Osteoblast (primary cell): Measurements from ENCODE around the gene BRD3OS. TPM values are rescaled to one million over a fixed set of nuclear protein-coding genes. Genes with fewer than 3 reads are reported as not detected.

ENCODE experiments used
- DNase-seq: peaks from one replicate; pipeline ENCODE4 v3.0.0; 2011; ENCODE audit warnings: low spot score, mixed read lengths; ENCODE audit not compliant: insufficient read length; ENCODE audit errors: missing footprints
- H2AFZ ChIP-seq: 2 replicates; pipeline ENCODE4 v1.6.0; 2011; ENCODE audit warnings: mild to moderate bottlenecking, low read length
- H3K27ac ChIP-seq: 2 replicates; pipeline ENCODE4 v1.5.1; 2011; ENCODE audit warnings: mild to moderate bottlenecking, low read depth, low read length, moderate library complexity
- H3K27me3 ChIP-seq: 2 replicates; pipeline ENCODE4 v1.6.0; 2012; ENCODE audit warnings: mild to moderate bottlenecking, control low read depth, inconsistent platforms, low read length, moderate library complexity; ENCODE audit not compliant: insufficient read depth
- H3K36me3 ChIP-seq: 2 replicates; pipeline ENCODE4 v1.5.1; 2011; ENCODE audit warnings: mild to moderate bottlenecking, low read length, control low read depth, moderate library complexity; ENCODE audit not compliant: insufficient read depth
- H3K4me1 ChIP-seq: 2 replicates; pipeline ENCODE4 v1.5.1; 2011; ENCODE audit warnings: mild to moderate bottlenecking, low read length, control low read depth, moderate library complexity; ENCODE audit not compliant: insufficient read depth
- H3K4me2 ChIP-seq: 2 replicates; pipeline ENCODE4 v1.6.0; 2011; ENCODE audit warnings: mild to moderate bottlenecking, low read length; ENCODE audit not compliant: insufficient read depth
- H3K4me3 ChIP-seq: fragments of 200-600 bp; sonication (generic); 3 replicates; pipeline ENCODE4 v1.5.1; 2012; ENCODE audit warnings: mild to moderate bottlenecking, low read length, inconsistent platforms; ENCODE audit not compliant: insufficient read depth
- H3K79me2 ChIP-seq: 2 replicates; pipeline ENCODE4 v1.6.0; 2012; ENCODE audit warnings: mild to moderate bottlenecking, low read length, control low read depth, inconsistent platforms; ENCODE audit not compliant: insufficient read depth
- H3K9me3 ChIP-seq: 2 replicates; pipeline ENCODE4 v1.5.1; 2011; ENCODE audit warnings: low read depth, low read length, control low read depth
- H4K20me1 ChIP-seq: 2 replicates; pipeline ENCODE4 v1.6.0; 2012; ENCODE audit warnings: mild to moderate bottlenecking, low read length, control low read depth; ENCODE audit not compliant: insufficient read depth
- CTCF ChIP-seq: IDR thresholded peaks from 2 replicates; pipeline ENCODE4 v1.5.1; 2011; ENCODE audit warnings: mild to moderate bottlenecking, low read depth, low read length, moderate library complexity; ENCODE audit errors: extremely low read depth
- total RNA-seq: library from RNA; depleted of rRNA; stranded (reverse); fragments of >200 nt; gene quantifications from 2 replicates; pipeline ENCODE4 v1.2.3, GENCODE V29; 2012

Gene BRD3OS
- total RNA-seq, 1 donor, result 26.1 TPM

- H3K4me3 ChIP-seq, result no peak overlapping the region
- H3K9me3 ChIP-seq, result no peaks in the 10 kb centered on the region
- H3K4me2 ChIP-seq, result no peak overlapping the region
- H3K36me3 ChIP-seq, result no peaks in the 10 kb centered on the region
- no peaks in the 10 kb centered on the region for H3K27me3 ChIP-seq
- H4K20me1 ChIP-seq, result no peaks in the 10 kb centered on the region
- no peak overlapping the region for H3K27ac ChIP-seq
- no peak for TF ChIP-seq CTCF
- no peak for DNase-seq
- H3K4me1 ChIP-seq, result no peaks in the 10 kb centered on the region
- H3K79me2 ChIP-seq, result no peaks in the 10 kb centered on the region
- no peak overlapping the region for H2AFZ ChIP-seq
Observed at GRCh38 chr9:134014946-134015345, 10.3 kb upstream of the BRD3OS start.

- Histone ChIP-seq H2AFZ (peak overlapping the region; percentile 85), H3K79me2 (peaks cover 3% of the 10 kb centered on the region), H3K27me3 (peaks cover 5% of the 10 kb centered on the region), H3K4me3 (peak overlapping the region; percentile 67), H4K20me1 (peaks cover 3% of the 10 kb centered on the region), H3K4me2 (peak overlapping the region; percentile 82), H3K27ac (no peak overlapping the region), H3K9me3 (no peaks in the 10 kb centered on the region), H3K36me3 (peaks cover 8% of the 10 kb centered on the region), H3K4me1 (peaks cover 12% of the 10 kb centered on the region)
- no peak for TF ChIP-seq CTCF
- peak; percentile 65 for DNase-seq
Observed at GRCh38 chr9:134024214-134024792, 978 bp upstream of the BRD3OS start.

- Histone ChIP-seq H2AFZ (peak overlapping the region; percentile 44), H3K27ac (no peak overlapping the region), H4K20me1 (peaks cover 3% of the 10 kb centered on the region), H3K4me2 (peak overlapping the region; percentile 83), H3K36me3 (peaks cover 15% of the 10 kb centered on the region), H3K27me3 (peaks cover 5% of the 10 kb centered on the region), H3K79me2 (peaks cover 3% of the 10 kb centered on the region), H3K9me3 (no peaks in the 10 kb centered on the region), H3K4me1 (peaks cover 12% of the 10 kb centered on the region), H3K4me3 (peak overlapping the region; percentile 73)
- DNase-seq, result peak; percentile 93
- peak; percentile 10 for TF ChIP-seq CTCF
Observed at GRCh38 chr9:134025606-134026541, 593 bp downstream of the BRD3OS start.

GRCh38 chr9:134026581-134026980 is 1.3 kb downstream of the BRD3OS start:
- peaks cover 19% of the 10 kb centered on the region for H3K36me3 ChIP-seq
- TF ChIP-seq CTCF, result no peak
- no peak overlapping the region for H3K27ac ChIP-seq
- H3K27me3 ChIP-seq, result peaks cover 5% of the 10 kb centered on the region
- H3K79me2 ChIP-seq, result peaks cover 3% of the 10 kb centered on the region
- no peak overlapping the region for H2AFZ ChIP-seq
- no peaks in the 10 kb centered on the region for H3K9me3 ChIP-seq
- H3K4me2 ChIP-seq, result peak overlapping the region; percentile 83
- H3K4me3 ChIP-seq, result peak overlapping the region; percentile 73
- peaks cover 12% of the 10 kb centered on the region for H3K4me1 ChIP-seq
- peaks cover 3% of the 10 kb centered on the region for H4K20me1 ChIP-seq
- peak; percentile 27 for DNase-seq
